GM18502 (cell line): ENCODE data around the gene NPHS1.

Experiments
- ATAC-seq: cut with Tn5 transposase; IDR thresholded peaks from one replicate; pipeline ENCODE4 v1.9.1; 2021; ENCODE audit warnings: mild to moderate bottlenecking; ENCODE audit not compliant: unreplicated experiment, poor library complexity

The NPHS1 gene

GRCh38 chr19:35789978-35790944 is 62.0 kb downstream of the NPHS1 start:
- no peak for ATAC-seq

GRCh38 chr19:35789195-35789977 is 62.9 kb downstream of the NPHS1 start:
- ATAC-seq: no peak

- ATAC-seq: no peak
These were observed 63.9 kb downstream of the NPHS1 start for GRCh38 chr19:35788205-35788960.

- no peak for ATAC-seq
These were observed 65.0 kb downstream of the NPHS1 start for GRCh38 chr19:35787227-35787799.

GRCh38 chr19:35786299-35787160 is 65.8 kb downstream of the NPHS1 start:
- no peak for ATAC-seq

- ATAC-seq: no peak
These were observed 67.0 kb downstream of the NPHS1 start for GRCh38 chr19:35785339-35785627.

- no peak for ATAC-seq
These were observed 67.6 kb downstream of the NPHS1 start for GRCh38 chr19:35784503-35785338.

GRCh38 chr19:35783469-35784434 is 68.6 kb downstream of the NPHS1 start:
- no peak for ATAC-seq

- ATAC-seq: no peak
These were observed 69.7 kb downstream of the NPHS1 start for GRCh38 chr19:35782589-35782988.

GRCh38 chr19:35781650-35782049 is 70.7 kb downstream of the NPHS1 start:
- no peak for ATAC-seq

GRCh38 chr19:35780717-35781116 is 71.6 kb downstream of the NPHS1 start:
- ATAC-seq: no peak

GRCh38 chr19:35780058-35780457 is 72.2 kb downstream of the NPHS1 start:
- no peak for ATAC-seq

GRCh38 chr19:35779033-35779432 is 73.3 kb downstream of the NPHS1 start:
- ATAC-seq: no peak

- no peak for ATAC-seq
These were observed 74.3 kb downstream of the NPHS1 start for GRCh38 chr19:35777961-35778360.

GRCh38 chr19:35777086-35777841 is 75.0 kb downstream of the NPHS1 start:
- no peak for ATAC-seq

GRCh38 chr19:35776102-35776788 is 76.1 kb downstream of the NPHS1 start:
- no peak for ATAC-seq
